PFSK-1 (cell line): ENCODE data around the gene CYTH3.

Experiments
- POLR2AphosphoS5 ChIP-seq: IDR thresholded peaks from 2 replicates; pipeline ENCODE4 v1.6.1; 2012; ENCODE audit warnings: low read depth, mild to moderate bottlenecking, control low read depth, low read length, moderate library complexity
- SIN3A ChIP-seq: IDR thresholded peaks from 2 replicates; pipeline ENCODE4 v1.6.1; 2012; ENCODE audit warnings: mild to moderate bottlenecking, low read length, moderate library complexity, borderline replicate concordance; ENCODE audit not compliant: insufficient read depth
- TAF1 ChIP-seq: IDR thresholded peaks from 2 replicates; pipeline ENCODE4 v1.6.1; 2012; ENCODE audit warnings: low read length, control low read depth, borderline replicate concordance; ENCODE audit not compliant: insufficient read depth
- TF ChIP-seq, protein P1 (sequence below), 2 experiments: IDR thresholded peaks; 2 replicates each; pipeline versions ENCODE4 v1.6.1 to v1.8.0; 2011 to 2012; ENCODE audit warnings: low read depth in 2 of 2, low read length in 2 of 2, control low read depth in 1 of 2, inconsistent platforms in 1 of 2, mild to moderate bottlenecking in 1 of 2, moderate library complexity in 1 of 2; ENCODE audit not compliant: insufficient read depth in 1 of 2

GRCh38 chr7:6155596-6155995, 116.8 kb downstream of the CYTH3 start:
- no peak for TF ChIP-seq POLR2AphosphoS5
- TF ChIP-seq, protein P1, sequence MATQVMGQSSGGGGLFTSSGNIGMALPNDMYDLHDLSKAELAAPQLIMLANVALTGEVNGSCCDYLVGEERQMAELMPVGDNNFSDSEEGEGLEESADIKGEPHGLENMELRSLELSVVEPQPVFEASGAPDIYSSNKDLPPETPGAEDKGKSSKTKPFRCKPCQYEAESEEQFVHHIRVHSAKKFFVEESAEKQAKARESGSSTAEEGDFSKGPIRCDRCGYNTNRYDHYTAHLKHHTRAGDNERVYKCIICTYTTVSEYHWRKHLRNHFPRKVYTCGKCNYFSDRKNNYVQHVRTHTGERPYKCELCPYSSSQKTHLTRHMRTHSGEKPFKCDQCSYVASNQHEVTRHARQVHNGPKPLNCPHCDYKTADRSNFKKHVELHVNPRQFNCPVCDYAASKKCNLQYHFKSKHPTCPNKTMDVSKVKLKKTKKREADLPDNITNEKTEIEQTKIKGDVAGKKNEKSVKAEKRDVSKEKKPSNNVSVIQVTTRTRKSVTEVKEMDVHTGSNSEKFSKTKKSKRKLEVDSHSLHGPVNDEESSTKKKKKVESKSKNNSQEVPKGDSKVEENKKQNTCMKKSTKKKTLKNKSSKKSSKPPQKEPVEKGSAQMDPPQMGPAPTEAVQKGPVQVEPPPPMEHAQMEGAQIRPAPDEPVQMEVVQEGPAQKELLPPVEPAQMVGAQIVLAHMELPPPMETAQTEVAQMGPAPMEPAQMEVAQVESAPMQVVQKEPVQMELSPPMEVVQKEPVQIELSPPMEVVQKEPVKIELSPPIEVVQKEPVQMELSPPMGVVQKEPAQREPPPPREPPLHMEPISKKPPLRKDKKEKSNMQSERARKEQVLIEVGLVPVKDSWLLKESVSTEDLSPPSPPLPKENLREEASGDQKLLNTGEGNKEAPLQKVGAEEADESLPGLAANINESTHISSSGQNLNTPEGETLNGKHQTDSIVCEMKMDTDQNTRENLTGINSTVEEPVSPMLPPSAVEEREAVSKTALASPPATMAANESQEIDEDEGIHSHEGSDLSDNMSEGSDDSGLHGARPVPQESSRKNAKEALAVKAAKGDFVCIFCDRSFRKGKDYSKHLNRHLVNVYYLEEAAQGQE (IDR thresholded peaks at IDR 0.05; ENCODE audit: insufficient read depth in 1 of 2, low read depth in 2 of 2, low read length in 2 of 2): no peak
- TF ChIP-seq SIN3A: no peak
- no peak for TF ChIP-seq TAF1
